Lower leg skin (tissue), 3 donors: Measurements from ENCODE around the gene HERC2.

Experiments
- CTCF ChIP-seq, 3 donors: fragments of 450-650 bp; IDR thresholded peaks; one replicate each; pipeline ENCODE4 v1.5.1; 2016; ENCODE audit warnings: antibody characterized with exemption in 3 of 3, mild to moderate bottlenecking in 3 of 3, moderate library complexity in 2 of 3
- POLR2A ChIP-seq, 2 donors: fragments of 450-650 bp; IDR thresholded peaks; one replicate each; pipeline ENCODE4 v1.6.1; 2016 to 2017; ENCODE audit warnings: antibody characterized with exemption in 2 of 2, mild to moderate bottlenecking in 1 of 2, moderate library complexity in 1 of 2

DNA sequence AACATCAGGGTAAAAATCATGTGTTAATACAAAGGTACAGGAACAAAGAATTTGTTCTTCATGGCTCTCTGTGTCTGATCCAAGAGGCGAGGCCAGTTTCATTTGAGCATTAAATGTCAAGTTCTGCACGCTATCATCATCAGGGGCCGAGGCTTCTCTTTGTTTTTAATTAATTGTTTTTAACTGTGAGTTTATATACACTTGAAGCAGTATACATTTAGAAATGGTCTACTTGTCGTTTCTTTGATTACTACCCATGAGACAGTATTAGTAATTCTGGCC lies 201.7 kb downstream of the HERC2 start:
- TF ChIP-seq CTCF (IDR thresholded peaks at IDR 0.05), result no peak
- TF ChIP-seq POLR2A (IDR thresholded peaks at IDR 0.05), result no peak
